ENCODE data around the gene GPI.

GRCh38 chr19:34362679-34363069 is 2.3 kb upstream of the GPI start:
- no peak for TF ChIP-seq CTCF (IDR thresholded peaks at IDR 0.05; ENCODE audit: low read depth, low read length, poor library complexity, severe bottlenecking)
- no peak for TF ChIP-seq EZH2phosphoT487 (IDR thresholded peaks at IDR 0.05; ENCODE audit: borderline replicate concordance, low read length)

Measured in DOHH2 (cell line).